Measurements from ENCODE around the gene ULK4. TPM values are rescaled to one million over a fixed set of nuclear protein-coding genes. Genes with fewer than 3 reads are reported as not detected.

ULK4 gene
- total and polyA plus RNA-seq, 2 of the 8 experiments (the other 6 are each of a cell fraction or from before 2014, with no cell fraction given), result 3.0 to 10.8 TPM

DNA sequence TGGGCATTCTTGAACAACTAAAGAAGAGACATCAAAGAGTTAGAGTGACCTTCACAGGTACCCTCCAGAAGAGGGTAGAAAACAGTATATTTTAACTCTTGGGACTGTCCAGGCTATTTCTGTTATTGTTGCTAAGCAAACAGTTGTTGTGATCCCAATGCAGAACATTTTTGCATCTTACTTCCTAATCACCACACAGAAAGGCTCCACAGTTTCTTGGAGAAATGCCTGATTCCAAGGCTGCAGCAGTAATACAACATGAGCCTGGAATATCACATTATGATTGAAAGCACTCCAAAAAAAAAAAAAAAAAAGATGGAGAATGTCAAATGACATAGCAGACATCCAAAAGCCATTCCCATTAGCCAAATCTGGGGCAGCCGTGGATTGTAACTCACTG lies 567.0 kb downstream of the ULK4 start:
- FAIRE-seq (no peak), DNase-seq (ENCODE audit: low read depth in 1 of 2, low spot score in 2 of 2) (no peak)
- H2BK5ac ChIP-seq (ENCODE audit: low read depth, low read length), result no peak overlapping the region
- H3K23me2 ChIP-seq (ENCODE audit: low read depth, low read length), result no peaks in the 10 kb centered on the region
- no peak for TF ChIP-seq SIX5 (IDR thresholded peaks at IDR 0.05; ENCODE audit: low read depth, low read length)
- TF ChIP-seq SP1 (IDR thresholded peaks at IDR 0.05; ENCODE audit: low read depth, low read length), result no peak
- TF ChIP-seq CBX5 (IDR thresholded peaks at IDR 0.05; ENCODE audit: low read depth, low read length), result no peak
- no peak for TF ChIP-seq CREB1 (IDR thresholded peaks at IDR 0.05)
- no peak for TF ChIP-seq KDM4A (IDR thresholded peaks at IDR 0.05; ENCODE audit: low read depth, low read length, severe bottlenecking)
- no peaks in the 10 kb centered on the region for H3K79me2 ChIP-seq (ENCODE audit: control insufficient read depth in 1 of 2, insufficient read depth in 2 of 2, low read length in 2 of 2)
- H2BK120ac ChIP-seq (replicated peaks; ENCODE audit: low read depth, low read length), result no peak overlapping the region
- H2BK15ac ChIP-seq (ENCODE audit: low read length), result no peak overlapping the region
- H3K27me3 ChIP-seq (replicated peaks in 1 of 4; ENCODE audit: control insufficient read depth in 3 of 4, extremely low read depth in 1 of 4, insufficient read depth in 3 of 4, low read length in 3 of 4), result no peaks in the 10 kb centered on the region
- H3K79me1 ChIP-seq (ENCODE audit: low read depth, low read length), result no peaks in the 10 kb centered on the region
- no peaks in the 10 kb centered on the region for H3K36me3 ChIP-seq (ENCODE audit: control insufficient read depth in 2 of 4, insufficient read depth in 4 of 4, low read length in 3 of 4)
- no peak overlapping the region for H4K5ac ChIP-seq (ENCODE audit: insufficient read length, low read depth, low read length)
- ChIA-PET CTCF (ENCODE audit: partially characterized antibody) (no interaction called here), POLR2A (ENCODE audit: partially characterized antibody) (no interaction called here)
- no peak overlapping the region for H3K27ac ChIP-seq (ENCODE audit: low read depth, low read length)
- H3K14ac ChIP-seq (ENCODE audit: insufficient read length), result no peak overlapping the region
- H3K4ac ChIP-seq (replicated peaks; ENCODE audit: insufficient read length, low read depth, low read length), result no peak overlapping the region
- no peaks in the 10 kb centered on the region for H3K9me3 ChIP-seq (ENCODE audit: insufficient read depth in 2 of 2, low read depth in 1 of 2, low read length in 1 of 2)
- H3K56ac ChIP-seq (replicated peaks; ENCODE audit: insufficient read length, low read depth, low read length), result no peak overlapping the region
- H3K4me3 ChIP-seq (ENCODE audit: extremely low read depth in 1 of 4, insufficient read depth in 2 of 4, low read depth in 3 of 4, low read length in 4 of 4), result no peak overlapping the region
- no peaks in the 10 kb centered on the region for H4K20me1 ChIP-seq (replicated peaks in 1 of 2; ENCODE audit: control insufficient read depth in 1 of 2, insufficient read depth in 2 of 2, low read length in 2 of 2)
- no peak overlapping the region for H2AK5ac ChIP-seq (ENCODE audit: low read depth, low read length)
- no peak overlapping the region for H2AFZ ChIP-seq (ENCODE audit: low read length)
- H4K91ac ChIP-seq (replicated peaks; ENCODE audit: insufficient read length, low read length), result no peak overlapping the region
- H2BK12ac ChIP-seq (ENCODE audit: low read depth, low read length), result no peak overlapping the region
- H3K18ac ChIP-seq (ENCODE audit: extremely low read depth, low read length), result no peak overlapping the region
- H3K9ac ChIP-seq (replicated peaks in 1 of 4; ENCODE audit: extremely low read depth in 1 of 4, low read depth in 3 of 4, low read length in 3 of 4), result no peak overlapping the region
- no peaks in the 10 kb centered on the region; a peak in 1 of 7 replicates for H3K4me1 ChIP-seq (replicated peaks in 1 of 4; ENCODE audit: control insufficient read depth in 3 of 4, insufficient read depth in 4 of 4, low read length in 3 of 4)
- H2BK20ac ChIP-seq (ENCODE audit: low read length), result no peak overlapping the region
- H3K23ac ChIP-seq (ENCODE audit: insufficient read length), result no peak overlapping the region
- H3K4me2 ChIP-seq (ENCODE audit: insufficient read depth in 1 of 2, low read depth in 2 of 2, low read length in 2 of 2), result no peak overlapping the region
- WGBS, 2 experiments (ENCODE audit: extremely low coverage in 1 of 2, insufficient coverage in 1 of 2, insufficient read length in 1 of 2, insufficient replicate concordance in 2 of 2, low coverage in 1 of 2, low lambda C conversion rate in 2 of 2, missing lambda C conversion rate in 1 of 2), result 82% methylated on average over 1 of the region's 1 CpG; no CpG with 5 or more reads in 1 of the 2 experiments
- H4K8ac ChIP-seq (ENCODE audit: extremely low read depth, insufficient read depth, low read length), result no peak overlapping the region

Measured in H1 (cell line).